Medulla oblongata (tissue), 1 donor: ENCODE results near the gene ELF4.

Experiments used
- DNase-seq: peaks from one replicate; pipeline ENCODE4 v3.0.0-alpha.2; 2015; ENCODE audit errors: extremely low spot score

The ELF4 gene

GRCh38 chrX:130051176-130051845 is 59.0 kb downstream of the ELF4 start:
- no peak for DNase-seq

DNA sequence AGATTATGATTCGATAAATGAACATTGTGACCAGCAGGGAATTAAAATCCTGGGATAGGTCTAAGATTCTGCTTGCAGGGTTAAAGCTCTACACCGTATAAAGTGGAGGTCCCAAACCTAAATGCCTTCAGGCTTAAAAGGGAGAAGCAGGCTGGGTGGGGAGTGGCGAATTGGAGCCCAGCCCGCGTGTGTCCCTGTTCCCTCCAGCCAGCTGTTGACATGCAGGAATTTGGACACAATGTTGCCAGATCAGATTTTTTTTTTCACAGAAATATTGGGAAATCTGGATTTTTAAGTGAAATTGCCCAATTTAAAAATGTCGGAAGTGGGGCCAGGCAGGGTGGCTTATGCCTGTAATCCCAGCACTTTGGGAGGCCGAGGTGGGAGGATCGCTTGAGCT is 60.5 kb downstream of the ELF4 start:
- DNase-seq, result no peak

DNA sequence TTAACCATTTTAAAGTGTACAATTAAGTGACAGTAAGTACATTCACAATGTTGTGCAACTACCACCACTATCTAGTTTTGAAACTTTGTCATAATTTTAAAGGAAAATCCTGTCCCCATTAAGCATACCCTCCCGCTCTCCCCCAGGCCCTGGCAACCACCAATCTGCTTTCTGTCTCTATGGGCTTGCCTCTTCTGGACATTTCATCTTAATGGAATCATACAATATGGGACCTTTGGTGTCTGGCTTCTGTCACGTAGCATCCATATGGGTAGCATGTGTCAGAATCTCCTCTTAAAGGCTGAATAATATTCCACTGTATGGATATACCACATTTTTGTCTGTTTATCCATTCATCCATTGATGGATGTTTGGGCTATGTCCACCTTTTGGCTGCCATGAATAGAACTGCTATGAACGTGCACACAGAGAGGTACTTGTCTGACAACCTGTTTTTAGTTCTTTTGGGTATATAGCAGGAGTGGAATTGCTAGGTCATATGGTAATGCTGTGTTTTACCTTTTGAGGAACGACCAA is 61.5 kb downstream of the ELF4 start:
- DNase-seq, result no peak

DNA sequence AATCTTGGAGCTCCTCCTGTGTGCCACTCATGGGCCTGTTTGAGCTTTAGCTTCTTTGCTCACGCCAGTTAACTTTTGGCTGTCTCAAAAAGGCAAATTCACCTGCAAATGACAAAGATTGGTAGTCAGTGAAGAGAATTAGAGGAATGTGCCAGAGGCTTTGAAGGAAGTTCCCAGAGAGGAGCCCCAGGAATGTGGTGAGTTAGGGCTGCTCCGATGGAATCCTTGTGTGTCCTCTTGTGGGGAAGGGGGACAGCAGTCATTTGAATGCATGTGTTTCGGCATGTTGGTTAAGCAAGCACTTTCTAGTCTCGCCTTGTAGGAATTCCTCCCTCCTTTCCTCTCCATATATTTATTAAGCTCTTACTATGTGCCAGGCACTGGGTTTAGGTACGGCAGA is 62.9 kb downstream of the ELF4 start:
- no peak for DNase-seq

DNA sequence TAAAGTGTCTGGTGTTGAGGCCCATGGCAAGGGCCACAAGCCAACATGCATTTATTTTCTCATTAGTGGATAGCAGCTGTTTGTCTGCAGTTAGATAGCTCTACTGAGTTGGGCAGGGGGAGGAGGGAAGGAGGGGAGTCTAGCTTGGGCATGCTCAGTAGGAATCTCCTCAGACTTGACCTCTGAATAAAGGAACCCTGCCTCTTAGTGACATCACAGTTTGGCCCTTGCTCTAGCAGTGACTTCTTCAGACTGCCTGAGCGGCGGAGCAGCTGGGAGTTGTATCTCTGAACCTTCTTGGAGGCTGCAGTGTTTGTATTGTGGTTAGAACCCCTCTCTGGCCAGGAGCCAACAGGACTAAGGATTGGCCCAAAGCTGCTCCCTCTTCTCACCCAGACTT is 70.5 kb downstream of the ELF4 start:
- DNase-seq, result no peak

GRCh38 chrX:130034178-130034577 is 76.1 kb downstream of the ELF4 start:
- no peak for DNase-seq

DNA sequence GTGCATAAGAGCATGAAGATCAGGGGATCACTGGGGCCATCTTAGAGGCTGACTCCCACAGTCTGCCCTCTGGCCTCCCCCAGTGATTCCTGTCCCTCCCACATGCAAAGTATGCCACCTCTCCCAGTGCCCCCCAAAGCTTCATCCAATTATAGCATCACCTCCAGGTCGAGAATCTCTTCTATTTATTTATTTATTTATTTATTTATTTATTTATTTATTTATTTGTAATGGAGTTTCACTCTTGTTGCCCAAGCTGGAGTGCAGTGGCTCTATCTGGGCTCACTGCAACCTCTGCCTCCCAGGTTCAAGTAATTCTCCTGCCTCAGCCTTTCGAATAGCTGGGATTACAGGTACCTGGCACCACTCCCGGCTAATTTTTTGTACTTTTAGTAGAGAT is 77.7 kb downstream of the ELF4 start:
- no peak for DNase-seq

DNA sequence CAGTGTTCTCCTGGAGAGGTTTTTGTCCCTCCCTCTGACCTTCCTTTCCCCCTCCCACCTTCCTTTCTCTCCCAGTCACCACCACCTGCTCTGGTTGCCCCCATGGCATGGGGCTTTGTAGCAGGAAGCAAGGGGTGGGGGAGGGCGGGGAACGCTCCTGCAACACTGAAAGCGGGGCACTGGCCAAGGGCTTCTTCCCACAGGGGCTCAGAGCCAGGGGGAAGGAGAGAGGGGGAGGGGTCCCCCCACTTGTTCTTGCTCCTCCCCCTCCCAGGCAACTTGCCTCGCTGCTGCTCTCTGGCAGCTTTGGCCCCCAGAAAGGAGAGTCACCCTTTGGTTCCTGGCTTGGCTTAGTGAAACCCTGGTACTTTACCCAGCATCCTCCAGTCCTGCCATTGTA is 79.5 kb downstream of the ELF4 start:
- peak; percentile 24 for DNase-seq

GRCh38 chrX:130028196-130028595 is 82.1 kb downstream of the ELF4 start:
- peak; percentile 2 for DNase-seq

DNA sequence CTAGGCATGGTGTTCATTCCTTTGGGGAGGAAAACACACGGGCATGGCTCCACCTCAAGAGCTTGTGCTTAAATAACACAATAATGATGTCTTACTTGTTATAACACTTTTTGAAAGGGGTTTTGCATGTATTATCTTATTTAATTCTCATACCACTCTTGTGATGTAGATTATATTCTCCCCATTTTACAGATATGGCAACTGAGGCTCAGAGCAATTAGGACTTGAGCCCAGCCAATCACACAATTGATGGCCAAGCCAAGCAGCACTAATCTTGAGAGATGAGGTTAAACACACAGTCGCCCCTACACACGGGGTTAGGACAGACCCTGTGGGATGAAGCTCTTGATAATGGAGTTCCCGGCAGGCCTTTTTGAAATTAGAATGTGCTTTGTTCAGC is 82.7 kb downstream of the ELF4 start:
- DNase-seq, result no peak

- DNase-seq, result no peak
Observed at GRCh38 chrX:130025256-130025655, 85.0 kb downstream of the ELF4 start.

- DNase-seq, result peak; percentile 52
Observed at GRCh38 chrX:130024127-130024526, 86.2 kb downstream of the ELF4 start.

DNA sequence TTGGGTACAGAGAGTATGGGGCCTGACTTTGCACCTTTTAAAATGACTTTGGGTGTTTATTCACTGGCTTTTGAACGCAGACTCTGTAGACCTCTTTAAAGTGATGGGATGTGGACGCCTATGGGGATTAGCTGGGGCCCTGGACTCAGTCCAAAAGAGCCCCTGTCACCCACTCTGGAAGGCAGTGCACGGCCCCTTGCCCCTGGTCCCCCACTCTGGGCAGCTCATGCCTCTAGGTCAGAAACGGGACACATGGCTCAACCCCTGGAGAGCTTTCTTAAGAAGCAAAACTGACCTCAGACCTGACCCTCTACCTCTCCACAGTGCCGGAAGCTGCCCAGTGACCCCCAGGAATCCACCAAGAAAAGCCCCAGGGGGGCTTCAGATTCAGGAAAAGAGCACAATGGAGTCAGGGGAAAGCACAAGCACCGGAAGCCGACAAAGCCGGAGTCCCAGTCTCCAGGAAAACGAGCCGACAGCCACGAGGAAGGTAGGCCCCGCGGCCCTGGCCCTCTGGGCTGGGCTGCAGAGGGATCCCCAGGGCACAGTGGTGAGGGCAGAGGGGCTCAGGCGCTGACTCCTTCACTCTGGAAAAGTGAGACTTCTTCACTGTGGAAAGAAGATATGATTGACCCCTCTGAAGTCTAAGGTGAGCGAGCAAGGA is 89.5 kb downstream of the ELF4 start:
- no peak for DNase-seq

DNA sequence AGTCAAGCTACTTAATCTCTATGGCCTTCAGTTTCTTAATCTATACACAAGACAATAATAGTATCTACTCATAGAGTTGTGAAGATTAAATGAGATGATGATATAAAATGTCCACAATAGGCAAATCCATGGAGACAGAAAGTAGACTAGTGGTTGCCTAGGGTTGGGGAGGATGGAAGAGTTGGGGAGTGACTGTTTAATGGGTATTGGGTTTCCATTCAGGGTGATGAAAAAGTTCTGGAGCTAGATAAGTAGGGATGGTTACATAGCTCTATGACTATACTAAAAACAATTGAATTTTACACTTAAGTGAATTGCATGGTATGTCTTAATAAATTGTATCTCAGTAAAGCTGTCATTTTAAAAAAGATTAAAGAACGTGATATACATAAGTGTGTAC is 92.2 kb downstream of the ELF4 start:
- DNase-seq, result no peak

GRCh38 chrX:130015181-130015580 is 95.1 kb downstream of the ELF4 start:
- no peak for DNase-seq
